Measurements from ENCODE around the gene CHD8. TPM values are rescaled to one million over a fixed set of nuclear protein-coding genes. Genes with fewer than 3 reads are reported as not detected.
A peak's percentile ranks its signal among the peaks of the same experiment; 100 is the strongest.

Gene CHD8
- total and polyA plus RNA-seq, 2 of the 13 experiments (the other 11 are each of a cell fraction or from before 2014, with no cell fraction given), result 35.1 to 79.6 TPM

- no peak for TF ChIP-seq PRDM4 (CRISPR knock-in tag; IDR thresholded peaks at IDR 0.05; ENCODE audit: borderline replicate concordance)
- peak; percentile 22; the same call in 1 of the 2 replicates for TF ChIP-seq GATA4 (IDR thresholded peaks at IDR 0.05; ENCODE audit: borderline replicate concordance, low read depth)
- TF ChIP-seq ZSCAN9 (CRISPR knock-in tag; IDR thresholded peaks at IDR 0.05; ENCODE audit: borderline replicate concordance), result peak; percentile 65; the same call in 1 of the 2 replicates
- TF ChIP-seq MIER2 (CRISPR knock-in tag; IDR thresholded peaks at IDR 0.05), result no peak
- peak; percentile 79 for TF ChIP-seq HNF1A (IDR thresholded peaks at IDR 0.05; ENCODE audit: low read depth)
- TF ChIP-seq HNF1A (CRISPR knock-in tag; IDR thresholded peaks at IDR 0.05; ENCODE audit: borderline replicate concordance), result peak; percentile 30; the same call in 1 of the 2 replicates
- no peak for TF ChIP-seq GTF2F1 (IDR thresholded peaks at IDR 0.05; ENCODE audit: low read length)
- 0 out of 2 replicates have a peak, but pooled peaks have one; percentile 20 for TF ChIP-seq SIN3A (IDR thresholded peaks at IDR 0.05; ENCODE audit: borderline replicate concordance, low read depth, low read length)
- TF ChIP-seq FOXC1 (CRISPR knock-in tag; IDR thresholded peaks at IDR 0.05; ENCODE audit: borderline replicate concordance), result no peak; the same call in 1 of the 2 replicates
- no peak for TF ChIP-seq ZNF660 (CRISPR knock-in tag; IDR thresholded peaks at IDR 0.05; ENCODE audit: borderline replicate concordance, low read depth)
- 0 out of 2 replicates have a peak, but pooled peaks have one; percentile 34 for TF ChIP-seq ZKSCAN8 (CRISPR knock-in tag; IDR thresholded peaks at IDR 0.05; ENCODE audit: borderline replicate concordance)
- no peak for TF ChIP-seq ZNF382 (CRISPR knock-in tag; IDR thresholded peaks at IDR 0.05; ENCODE audit: borderline replicate concordance)
- TF ChIP-seq NCOA2 (CRISPR knock-in tag; IDR thresholded peaks at IDR 0.05), result peak; percentile 5; the same call in 1 of the 2 replicates
- no peak for TF ChIP-seq ZSCAN20 (CRISPR knock-in tag; IDR thresholded peaks at IDR 0.05; ENCODE audit: borderline replicate concordance)
- no peak for TF ChIP-seq SMAD3 (CRISPR knock-in tag; IDR thresholded peaks at IDR 0.05)
- TF ChIP-seq ZNF430 (CRISPR knock-in tag; IDR thresholded peaks at IDR 0.05), result 0 out of 2 replicates have a peak, but pooled peaks have one; percentile 6
- no peak for TF ChIP-seq NKX3-1 (CRISPR knock-in tag; IDR thresholded peaks at IDR 0.05)
- TF ChIP-seq MAF1 (CRISPR knock-in tag; IDR thresholded peaks at IDR 0.05; ENCODE audit: borderline replicate concordance), result no peak
- no peak for TF ChIP-seq NFIB (CRISPR knock-in tag; IDR thresholded peaks at IDR 0.05; ENCODE audit: borderline replicate concordance)
- TF ChIP-seq ZNF781 (CRISPR knock-in tag; IDR thresholded peaks at IDR 0.05; ENCODE audit: borderline replicate concordance, not compliant biosample characterization), result peak; percentile 7
- TF ChIP-seq ZFP36L2 (CRISPR knock-in tag; IDR thresholded peaks at IDR 0.05), result no peak
- TF ChIP-seq ZNF180 (CRISPR knock-in tag; IDR thresholded peaks at IDR 0.05; ENCODE audit: borderline replicate concordance, low read depth), result no peak
- no peak for TF ChIP-seq IKZF1 (IDR thresholded peaks at IDR 0.05)
- TF ChIP-seq HNRNPK (IDR thresholded peaks at IDR 0.05; ENCODE audit: low read depth, low read length, poor library complexity, severe bottlenecking), result no peak
- TF ChIP-seq ZNF75D (CRISPR knock-in tag; IDR thresholded peaks at IDR 0.05; ENCODE audit: borderline replicate concordance), result no peak
Observed at GRCh38 chr14:21475767-21476522, 20.0 kb upstream of the CHD8 start (continued).
